Measurements from ENCODE around the gene PPP2R5D.

GRCh38 chr6:42958125-42958524 lies 26.2 kb upstream of the PPP2R5D start:
- TF ChIP-seq ATF3 (CRISPR knock-in tag; conservative IDR thresholded peaks at IDR 0.05) (no peak), CTCF (IDR thresholded peaks at IDR 0.05) (no peak), CREB1 (CRISPR knock-in tag; IDR thresholded peaks at IDR 0.05) (no peak), SMAD4 (CRISPR knock-in tag; IDR thresholded peaks at IDR 0.05) (no peak)
- TF ChIP-seq, protein P1, sequence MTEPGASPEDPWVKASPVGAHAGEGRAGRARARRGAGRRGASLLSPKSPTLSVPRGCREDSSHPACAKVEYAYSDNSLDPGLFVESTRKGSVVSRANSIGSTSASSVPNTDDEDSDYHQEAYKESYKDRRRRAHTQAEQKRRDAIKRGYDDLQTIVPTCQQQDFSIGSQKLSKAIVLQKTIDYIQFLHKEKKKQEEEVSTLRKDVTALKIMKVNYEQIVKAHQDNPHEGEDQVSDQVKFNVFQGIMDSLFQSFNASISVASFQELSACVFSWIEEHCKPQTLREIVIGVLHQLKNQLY (CRISPR knock-in tag; IDR thresholded peaks at IDR 0.05): no peak

All from WTC11 (cell line).